GM20431 (cell line): ENCODE data around the gene PRKACG.

Experiments used
- in situ Hi-C: fragments of 300-500 bp; cut with MseI, MboI; formaldehyde crosslinking; loops from one replicate; pipeline ENCODE4 v1.15.0; 2020; ENCODE audit warnings: low sequenced_read_pairs; ENCODE audit not compliant: unreplicated experiment

The PRKACG gene

DNA sequence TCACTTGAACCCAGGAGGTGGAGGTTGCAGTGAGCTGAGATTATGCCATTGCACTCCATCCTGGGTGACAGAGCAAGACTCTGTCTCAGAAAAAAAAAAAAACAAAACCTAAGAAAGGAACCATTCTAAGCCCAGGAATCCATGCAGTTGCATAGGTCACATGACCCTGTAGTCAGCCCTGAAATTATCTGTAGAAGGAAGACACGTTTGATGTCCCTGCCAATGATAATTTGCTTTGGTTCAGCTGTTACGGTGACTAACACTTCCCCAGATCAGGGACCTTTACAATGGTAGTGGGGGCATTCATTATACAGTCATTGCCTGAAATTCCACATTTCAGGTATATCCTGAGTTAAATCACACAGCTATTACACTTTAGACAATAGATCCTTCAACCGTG lies 50.5 kb downstream of the PRKACG start:
- in situ Hi-C loops, result no loop called here
